ENCODE measurements around the gene RNF31.

DNA sequence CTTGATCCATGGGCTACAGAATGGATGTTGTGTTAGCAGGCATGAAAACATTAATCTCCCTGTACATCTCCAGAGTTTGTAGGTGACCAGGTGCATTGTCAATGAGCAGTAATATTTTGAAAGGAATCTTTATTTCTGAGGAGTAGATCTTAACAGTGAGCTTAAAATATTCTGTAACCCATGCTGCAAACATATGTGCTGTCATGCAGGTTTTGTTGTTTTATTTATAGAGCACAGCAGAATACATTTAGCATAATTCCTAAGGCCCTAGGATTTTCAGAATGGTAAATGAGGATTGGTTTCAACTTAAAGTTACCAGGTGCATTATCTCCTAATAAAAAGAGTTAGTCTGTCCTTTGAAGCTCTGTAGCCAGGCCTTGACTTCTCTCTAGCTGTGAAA lies 20.4 kb upstream of the RNF31 start:
- TF ChIP-seq POLR2AphosphoS5 (IDR thresholded peaks at IDR 0.05) (no peak), EP300 (IDR thresholded peaks at IDR 0.05) (no peak)
- TF ChIP-seq, protein P1, sequence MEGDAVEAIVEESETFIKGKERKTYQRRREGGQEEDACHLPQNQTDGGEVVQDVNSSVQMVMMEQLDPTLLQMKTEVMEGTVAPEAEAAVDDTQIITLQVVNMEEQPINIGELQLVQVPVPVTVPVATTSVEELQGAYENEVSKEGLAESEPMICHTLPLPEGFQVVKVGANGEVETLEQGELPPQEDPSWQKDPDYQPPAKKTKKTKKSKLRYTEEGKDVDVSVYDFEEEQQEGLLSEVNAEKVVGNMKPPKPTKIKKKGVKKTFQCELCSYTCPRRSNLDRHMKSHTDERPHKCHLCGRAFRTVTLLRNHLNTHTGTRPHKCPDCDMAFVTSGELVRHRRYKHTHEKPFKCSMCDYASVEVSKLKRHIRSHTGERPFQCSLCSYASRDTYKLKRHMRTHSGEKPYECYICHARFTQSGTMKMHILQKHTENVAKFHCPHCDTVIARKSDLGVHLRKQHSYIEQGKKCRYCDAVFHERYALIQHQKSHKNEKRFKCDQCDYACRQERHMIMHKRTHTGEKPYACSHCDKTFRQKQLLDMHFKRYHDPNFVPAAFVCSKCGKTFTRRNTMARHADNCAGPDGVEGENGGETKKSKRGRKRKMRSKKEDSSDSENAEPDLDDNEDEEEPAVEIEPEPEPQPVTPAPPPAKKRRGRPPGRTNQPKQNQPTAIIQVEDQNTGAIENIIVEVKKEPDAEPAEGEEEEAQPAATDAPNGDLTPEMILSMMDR (IDR thresholded peaks at IDR 0.05): no peak

All from gastroesophageal sphincter (tissue), 3 donors.